GM18867 (cell line): Measurements from ENCODE around the gene RPGRIP1L.

ENCODE experiments used
- ATAC-seq: cut with Tn5 transposase; IDR thresholded peaks from one replicate; pipeline ENCODE4 v1.9.1; 2021; ENCODE audit warnings: mild to moderate bottlenecking, moderate library complexity; ENCODE audit not compliant: unreplicated experiment

The RPGRIP1L gene

DNA sequence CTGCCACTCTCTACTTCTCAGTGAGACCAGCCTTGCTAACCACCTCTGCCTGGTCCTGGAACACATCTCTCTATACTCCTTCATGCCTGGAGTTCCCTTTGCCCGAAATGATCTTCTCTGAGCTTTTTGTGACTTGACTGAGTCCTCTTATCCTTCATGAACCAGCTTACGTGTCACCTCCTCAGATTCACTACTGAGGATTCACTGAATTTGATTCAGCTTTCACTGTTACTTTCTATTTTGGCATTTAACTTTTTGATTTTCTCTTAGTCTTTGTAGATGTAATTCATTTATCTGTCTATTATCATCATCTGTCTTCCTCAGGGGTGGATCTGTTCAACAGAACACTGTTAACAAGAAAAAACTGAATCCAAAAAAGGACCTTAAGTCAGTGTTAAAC lies 95.6 kb downstream of the RPGRIP1L start:
- ATAC-seq, result no peak

DNA sequence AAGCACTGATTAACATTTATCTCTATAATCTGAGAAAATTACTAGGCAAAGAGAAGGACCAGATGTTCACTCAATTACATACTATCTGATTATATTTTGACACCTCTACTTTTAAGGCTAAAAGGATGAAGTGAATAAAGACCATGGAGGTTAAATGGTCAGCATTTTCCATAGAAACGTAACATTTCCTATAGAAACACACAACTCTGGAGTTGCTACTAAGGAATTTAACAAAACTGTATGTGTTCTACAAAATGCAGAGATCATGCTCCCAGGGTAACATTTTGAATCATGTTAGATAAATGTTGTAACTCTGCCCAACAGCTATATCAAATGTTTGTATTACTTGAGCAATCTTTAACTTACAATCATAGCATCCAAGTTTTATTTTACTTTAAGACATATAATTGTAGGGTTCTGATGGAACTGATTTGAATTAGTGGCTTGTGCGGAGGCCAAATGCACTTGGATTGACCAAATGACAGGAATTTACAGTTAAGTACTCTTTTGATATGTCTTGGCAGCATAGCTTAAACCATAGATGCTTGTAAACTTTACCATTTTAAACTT lies 97.7 kb downstream of the RPGRIP1L start:
- no peak for ATAC-seq

DNA sequence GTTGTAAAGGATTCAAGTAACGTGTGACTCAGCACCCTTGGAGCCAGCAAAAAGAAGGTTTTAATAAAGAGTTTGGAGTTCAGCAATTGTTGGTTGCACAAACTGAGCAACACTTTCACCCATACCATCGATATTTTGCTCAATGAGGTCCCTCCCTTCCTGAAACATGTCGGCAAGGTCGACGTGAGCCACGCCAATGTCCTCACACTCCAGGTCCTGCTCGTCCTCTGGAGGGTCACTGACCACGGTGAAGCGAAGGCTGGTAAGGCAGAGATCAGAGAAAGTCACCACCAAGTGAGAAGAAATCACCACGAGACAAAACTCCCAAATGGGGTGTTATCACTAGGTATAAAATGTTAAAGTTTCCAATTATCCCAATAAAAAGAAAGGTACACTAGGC lies 98.3 kb downstream of the RPGRIP1L start:
- no peak for ATAC-seq

DNA sequence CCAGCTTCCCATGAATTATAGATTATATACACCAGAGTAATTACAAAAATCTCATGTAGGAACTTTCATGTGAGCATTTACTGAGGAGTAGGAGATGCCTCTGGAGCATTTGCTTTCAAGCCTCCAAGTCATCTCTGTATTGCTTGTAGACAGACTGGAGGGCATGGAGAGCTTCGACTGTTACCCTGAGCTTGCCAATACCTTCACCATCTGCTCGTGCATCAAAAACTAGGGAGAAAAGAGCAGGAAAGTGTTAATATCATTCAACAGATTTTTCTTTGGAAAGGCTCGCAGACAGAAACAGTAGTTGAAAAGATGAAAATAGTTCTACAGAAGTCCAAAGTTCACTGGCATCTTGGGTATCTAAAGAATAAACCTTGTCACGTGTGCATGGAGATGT lies 101.7 kb downstream of the RPGRIP1L start:
- no peak for ATAC-seq

DNA sequence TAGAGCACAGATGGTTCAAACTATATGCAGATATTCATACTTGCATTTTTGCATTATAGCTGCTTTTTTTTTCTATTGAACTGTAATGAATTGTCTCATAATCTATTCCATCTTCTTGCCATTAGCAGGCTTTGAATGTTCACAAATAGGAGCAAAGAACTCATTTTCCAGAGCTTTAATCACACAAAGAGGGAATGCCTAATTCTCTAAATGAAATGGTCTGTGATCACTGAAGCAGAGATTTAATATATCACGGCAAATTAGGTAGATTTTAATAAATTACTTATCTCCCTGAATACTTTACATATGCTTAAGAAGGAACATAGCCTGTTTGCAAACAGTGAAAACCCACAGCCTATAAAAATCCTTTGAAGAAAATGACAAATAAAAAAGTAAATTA lies 103.0 kb downstream of the RPGRIP1L start:
- no peak for ATAC-seq

DNA sequence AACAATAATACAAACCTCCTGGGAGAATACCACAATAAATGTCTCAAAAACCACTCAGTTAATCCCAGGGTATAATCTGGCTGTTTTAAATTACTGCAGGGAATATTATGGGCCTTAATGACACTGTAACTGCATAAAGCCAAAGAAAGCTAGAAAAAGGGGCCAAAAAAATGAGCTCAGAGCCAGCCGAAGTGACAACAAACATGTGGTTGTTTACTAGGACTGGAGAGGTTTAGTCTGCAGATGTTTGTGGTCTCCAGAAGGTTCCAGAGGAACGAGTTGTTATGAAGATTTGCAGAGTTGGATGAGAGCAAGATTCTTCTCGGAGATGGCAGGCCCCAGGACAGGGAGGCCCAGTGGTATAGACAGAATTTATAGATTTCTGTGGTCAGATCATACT lies 103.5 kb downstream of the RPGRIP1L start:
- no peak for ATAC-seq

DNA sequence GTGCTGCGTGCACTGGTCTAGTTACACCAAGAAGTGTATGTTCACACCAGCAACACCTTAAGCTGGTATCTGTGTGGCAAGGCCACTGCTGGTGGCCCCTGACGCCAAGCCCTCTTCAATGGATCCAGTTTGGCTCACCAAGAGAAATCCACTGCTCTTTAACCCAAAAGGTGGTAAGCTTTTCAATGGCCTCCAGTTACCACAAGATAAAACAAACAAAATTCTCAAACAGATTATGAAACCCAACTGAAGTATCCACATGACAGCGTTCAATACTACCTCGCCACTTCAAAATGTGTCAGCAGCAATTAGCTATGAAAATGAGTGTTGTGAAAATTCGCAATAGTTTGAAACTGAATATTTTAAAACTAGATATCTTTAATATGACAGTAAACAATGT lies 104.1 kb downstream of the RPGRIP1L start:
- no peak for ATAC-seq

DNA sequence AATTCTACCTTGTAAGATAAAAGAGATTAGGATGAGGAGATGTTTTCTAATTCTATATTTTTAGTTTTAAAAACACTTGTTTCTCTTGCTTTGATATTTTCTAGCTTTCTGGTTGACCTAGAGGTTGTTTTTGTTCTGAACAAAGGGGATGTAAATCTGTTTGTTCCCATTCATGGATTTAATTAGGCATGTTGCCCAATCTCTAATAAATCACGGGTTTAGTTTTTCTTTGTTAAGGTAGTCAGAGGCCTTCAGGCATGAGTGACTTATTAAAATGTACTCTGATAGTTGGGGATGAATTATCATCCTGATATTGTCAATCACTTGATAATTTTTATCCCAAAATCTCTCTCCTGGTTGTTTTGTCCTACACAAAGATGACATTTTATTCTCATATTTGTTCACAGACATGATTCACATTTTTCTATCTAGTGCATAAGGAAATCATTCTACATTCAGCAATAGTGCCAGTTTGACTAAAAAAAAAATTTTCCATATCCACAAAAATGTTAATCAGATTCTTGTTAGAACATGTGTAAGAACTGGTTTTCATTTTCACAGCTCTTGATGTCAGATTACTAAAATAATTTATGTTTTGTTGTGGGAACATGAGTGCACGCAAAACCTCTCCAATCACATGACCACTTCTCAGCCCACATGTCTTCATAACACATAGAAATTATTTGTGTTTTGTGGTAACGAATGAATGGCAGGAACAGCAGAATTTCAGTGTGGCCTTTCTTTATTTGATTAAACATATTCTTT lies 105.0 kb downstream of the RPGRIP1L start:
- ATAC-seq, result no peak

DNA sequence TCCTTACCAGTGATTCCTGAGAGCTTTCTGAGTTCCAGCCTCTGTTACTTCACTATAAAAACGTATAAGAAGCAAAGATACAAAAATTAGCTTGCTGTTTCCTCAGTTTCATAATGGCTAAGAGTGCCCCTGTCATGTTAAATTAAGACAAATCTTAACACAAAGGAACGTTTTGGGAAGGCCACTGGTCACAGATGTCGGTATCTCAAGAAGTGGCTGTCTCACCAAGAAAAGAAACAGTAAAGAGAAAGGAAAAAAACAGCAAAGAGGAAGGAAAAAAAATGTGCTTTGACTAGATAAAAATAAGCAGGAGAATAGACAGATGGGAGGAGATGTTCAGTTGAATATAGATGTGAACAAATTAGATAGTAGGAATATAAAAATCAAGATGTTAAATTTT lies 105.9 kb downstream of the RPGRIP1L start:
- no peak for ATAC-seq

DNA sequence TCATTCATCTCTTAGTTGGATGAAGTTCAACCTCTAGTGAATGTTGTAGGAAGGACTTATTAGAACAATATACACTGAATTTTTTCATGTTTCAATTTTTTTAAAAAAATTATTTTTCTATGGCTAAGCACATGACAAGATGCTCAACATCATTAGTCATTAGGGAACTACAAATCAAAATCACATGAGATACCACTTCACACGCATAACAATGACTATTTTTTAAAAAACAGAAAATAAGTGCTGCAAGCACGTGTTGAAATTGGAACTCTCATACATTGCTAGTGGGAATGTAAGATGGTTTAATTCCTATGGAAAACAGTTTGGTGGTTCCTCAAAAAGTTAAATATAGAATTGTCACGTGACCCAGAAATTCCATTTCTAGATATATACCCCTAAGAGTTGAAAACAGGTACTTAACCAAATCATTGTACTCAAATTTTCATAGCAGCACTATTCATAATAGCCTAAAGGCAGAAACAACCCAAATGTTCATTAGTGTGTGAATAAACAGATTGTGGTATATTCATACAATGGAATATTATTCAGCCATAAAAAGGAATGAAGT lies 115.5 kb downstream of the RPGRIP1L start:
- no peak for ATAC-seq

DNA sequence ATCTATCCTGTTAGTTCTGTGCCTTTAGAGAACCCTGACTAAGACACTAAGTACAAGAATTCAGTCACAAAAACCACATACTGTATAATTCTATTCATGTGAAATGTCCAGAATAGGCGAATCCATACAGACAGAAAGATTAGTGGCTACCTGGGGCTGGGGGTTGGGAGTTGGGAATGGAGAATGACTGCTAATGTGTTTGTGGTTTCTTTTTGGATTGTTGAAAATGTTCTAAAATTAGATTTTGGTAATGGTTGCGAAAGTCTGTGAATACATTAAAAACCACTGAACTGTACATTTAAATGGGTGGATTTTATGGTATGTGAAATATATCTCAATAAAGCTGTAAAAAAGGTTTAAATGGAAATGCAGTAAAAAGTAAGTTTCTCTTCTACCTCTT lies 120.3 kb downstream of the RPGRIP1L start:
- no peak for ATAC-seq

DNA sequence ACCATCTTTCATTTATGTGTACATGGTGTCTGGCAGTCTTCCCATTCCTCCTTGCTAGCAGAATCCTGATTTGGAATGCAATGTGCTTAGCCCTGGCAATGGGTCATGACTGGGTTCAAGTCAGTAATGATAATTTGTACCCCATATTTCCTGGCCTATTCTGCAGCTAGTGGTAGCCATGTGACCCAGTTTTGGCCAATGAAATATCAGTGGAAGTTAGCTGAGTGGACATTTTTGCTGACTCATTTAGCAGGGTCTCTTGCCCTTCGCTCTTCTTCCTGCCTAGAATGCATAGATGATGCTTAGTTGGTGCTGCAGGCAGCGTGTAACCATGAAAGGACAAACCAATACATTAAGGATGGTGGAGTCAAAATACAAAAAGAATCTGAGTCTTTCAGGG lies 121.9 kb downstream of the RPGRIP1L start:
- no peak for ATAC-seq

DNA sequence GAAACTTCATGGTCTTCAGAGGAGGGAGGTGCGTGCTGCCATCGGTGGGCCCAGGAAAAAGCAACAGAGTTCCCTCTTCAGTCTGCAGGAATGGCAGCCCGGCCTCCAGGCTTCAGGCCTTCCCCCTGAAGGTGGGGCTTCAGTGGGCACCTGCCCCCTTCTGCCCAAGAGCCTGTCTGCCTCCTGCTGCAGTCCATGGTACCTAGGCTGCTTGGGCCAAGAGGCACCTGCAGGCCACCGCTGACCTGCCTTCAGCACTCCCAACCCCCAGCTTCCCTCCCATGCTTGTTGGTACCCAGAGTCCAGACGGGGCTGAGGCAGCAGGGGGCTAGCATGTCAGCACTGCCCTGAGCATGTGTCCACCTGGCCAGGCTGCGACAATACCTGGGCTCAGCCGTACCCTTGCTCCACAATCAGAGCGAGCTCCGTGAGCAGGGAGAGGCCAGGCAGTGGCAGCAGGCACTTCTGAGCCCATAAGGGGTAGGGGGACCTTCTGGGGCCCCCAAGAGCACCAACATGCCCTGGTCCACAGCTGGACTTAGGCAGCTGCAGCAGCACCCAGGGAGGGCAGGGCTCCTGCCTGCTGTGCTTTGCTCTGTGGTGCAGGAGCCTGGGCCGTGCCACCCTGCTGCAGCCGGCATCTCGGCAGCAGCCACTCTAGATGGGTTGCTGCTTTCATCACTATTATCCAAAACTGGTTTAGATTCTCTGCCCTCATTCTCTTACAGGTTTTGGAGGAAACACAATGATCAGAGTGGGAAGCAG lies 123.4 kb downstream of the RPGRIP1L start:
- no peak for ATAC-seq

DNA sequence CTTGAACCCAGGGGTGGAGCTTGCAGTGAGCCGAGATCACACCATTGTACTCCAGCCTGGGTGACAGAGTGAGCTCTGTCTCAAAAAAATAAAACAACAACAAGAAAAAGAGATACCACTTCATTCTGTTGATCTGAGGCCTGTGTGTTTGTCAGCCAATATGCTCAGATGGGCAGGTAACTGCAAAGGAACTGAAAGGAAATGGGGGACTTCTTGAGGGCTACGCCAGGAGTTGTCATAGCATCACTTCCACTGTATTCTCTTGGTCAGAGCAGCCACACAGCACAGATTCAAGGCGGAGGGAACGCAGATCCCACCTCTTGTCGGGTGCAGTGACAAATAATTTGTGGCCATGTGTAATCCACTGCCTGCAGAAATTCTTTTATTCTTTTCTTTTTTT lies 126.8 kb downstream of the RPGRIP1L start:
- ATAC-seq, result no peak

DNA sequence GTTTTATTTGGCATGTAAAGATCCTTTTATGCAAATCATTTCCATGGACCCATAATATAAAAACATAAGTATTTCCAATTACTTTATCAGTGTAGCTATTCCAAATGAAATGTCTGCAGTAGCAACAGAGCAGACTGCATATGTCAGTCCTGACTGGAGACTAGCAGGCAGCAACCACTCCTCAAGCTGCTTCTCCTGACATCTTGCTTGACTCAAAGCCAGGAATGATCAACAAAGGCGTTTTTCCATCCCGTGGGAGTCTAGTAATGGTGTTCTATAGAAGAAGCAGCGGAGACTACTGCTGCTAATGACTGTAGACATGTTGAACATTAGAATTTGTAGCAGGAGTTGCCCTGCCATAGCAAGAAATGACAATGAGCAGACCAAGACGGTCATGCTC lies 127.4 kb downstream of the RPGRIP1L start:
- no peak for ATAC-seq

DNA sequence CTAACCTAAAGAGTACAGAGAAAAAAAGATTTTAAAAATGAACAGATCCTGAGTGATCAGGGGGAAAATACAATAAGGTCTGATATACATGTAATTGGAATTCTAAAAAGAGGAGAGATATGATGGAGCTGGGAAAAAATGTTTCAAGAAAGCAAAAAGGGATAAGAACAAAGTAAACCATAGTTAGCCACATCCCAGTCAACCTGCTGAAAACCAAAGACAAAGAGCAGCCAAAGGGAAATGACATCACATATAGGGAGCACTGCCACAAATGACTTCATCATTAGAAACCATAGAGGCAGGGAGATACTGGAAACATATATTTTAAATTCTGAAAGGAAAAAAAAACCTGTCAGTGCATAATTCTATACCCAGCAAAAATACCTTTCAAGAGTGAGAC lies 131.9 kb downstream of the RPGRIP1L start:
- no peak for ATAC-seq

DNA sequence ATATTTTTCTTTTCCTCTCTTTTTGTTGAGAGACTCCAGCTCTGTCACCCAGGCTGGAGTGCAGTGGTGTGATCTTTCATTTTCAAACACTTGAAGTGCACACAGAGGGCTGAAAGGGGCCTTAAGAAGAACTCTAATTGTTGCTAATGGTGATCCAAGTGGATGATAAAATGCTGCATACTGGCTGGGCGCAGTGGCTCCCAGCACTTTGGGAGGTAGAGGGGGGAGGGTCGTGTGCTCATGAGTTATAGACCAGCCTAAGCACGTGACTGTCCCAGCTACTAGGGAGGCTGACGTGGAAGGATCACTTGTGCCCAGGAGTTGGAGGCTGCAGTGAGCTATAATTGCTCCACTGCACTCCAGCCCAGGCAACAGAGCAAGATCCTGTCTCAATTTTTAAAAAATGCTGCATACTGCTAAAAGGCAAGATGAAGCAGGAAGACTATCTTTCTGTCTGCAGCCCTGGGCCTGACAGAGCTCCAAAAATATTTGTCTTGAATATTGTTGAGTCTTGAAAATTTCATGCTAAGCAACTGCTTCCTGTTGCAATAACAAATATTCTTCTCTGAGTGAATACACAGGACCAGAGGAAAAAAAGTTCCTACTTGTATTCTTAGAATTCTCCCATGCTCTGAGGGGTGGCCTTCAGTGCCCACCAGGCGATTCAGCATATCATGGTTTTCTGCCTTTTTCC lies 137.0 kb downstream of the RPGRIP1L start:
- no peak for ATAC-seq

DNA sequence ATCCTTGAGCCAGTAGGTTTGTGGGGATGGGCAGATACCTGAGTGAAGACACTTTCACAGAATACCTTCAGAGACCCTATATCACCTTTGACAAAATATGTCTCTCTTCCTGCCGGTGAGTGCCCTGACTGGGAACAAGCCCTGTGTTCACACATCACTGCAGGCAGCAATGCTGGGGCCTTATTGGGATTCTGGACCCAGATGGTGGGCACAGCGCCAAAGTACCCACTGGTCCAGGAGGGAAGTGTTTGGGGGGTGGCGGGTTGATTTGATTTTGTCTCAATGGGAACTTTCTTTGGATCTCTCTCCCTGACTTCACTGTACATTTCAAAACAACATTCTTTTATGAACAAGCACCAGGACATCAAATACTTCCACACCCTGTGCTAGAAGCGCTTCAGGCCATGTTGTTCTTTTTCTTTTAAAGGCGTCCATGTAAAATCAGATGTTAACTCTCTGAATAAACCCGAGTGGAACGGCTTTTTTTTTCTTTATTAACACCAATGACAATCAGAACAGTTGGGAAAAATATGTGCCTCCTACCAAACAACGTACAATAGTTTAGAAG lies 138.3 kb downstream of the RPGRIP1L start:
- ATAC-seq, result no peak

DNA sequence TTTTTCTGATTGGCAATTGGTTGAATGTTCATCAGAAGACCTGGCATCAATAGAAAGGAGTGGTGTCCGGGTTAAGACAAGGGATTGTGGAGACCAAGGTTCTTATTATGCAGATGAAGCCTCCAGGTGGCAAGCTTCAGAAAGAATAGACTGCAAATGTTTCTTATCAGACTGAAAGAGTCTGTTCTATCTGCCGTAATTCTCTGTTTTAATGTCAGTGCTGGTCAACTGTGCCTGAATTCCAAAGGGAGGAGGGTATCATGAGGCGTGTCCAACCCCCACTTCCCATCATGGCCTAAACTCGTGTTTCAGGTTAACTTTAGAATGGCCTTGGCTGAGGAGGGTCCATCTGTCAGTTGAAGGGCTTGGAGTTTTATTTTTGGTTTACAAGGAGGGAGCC lies 140.2 kb downstream of the RPGRIP1L start:
- ATAC-seq, result no peak

DNA sequence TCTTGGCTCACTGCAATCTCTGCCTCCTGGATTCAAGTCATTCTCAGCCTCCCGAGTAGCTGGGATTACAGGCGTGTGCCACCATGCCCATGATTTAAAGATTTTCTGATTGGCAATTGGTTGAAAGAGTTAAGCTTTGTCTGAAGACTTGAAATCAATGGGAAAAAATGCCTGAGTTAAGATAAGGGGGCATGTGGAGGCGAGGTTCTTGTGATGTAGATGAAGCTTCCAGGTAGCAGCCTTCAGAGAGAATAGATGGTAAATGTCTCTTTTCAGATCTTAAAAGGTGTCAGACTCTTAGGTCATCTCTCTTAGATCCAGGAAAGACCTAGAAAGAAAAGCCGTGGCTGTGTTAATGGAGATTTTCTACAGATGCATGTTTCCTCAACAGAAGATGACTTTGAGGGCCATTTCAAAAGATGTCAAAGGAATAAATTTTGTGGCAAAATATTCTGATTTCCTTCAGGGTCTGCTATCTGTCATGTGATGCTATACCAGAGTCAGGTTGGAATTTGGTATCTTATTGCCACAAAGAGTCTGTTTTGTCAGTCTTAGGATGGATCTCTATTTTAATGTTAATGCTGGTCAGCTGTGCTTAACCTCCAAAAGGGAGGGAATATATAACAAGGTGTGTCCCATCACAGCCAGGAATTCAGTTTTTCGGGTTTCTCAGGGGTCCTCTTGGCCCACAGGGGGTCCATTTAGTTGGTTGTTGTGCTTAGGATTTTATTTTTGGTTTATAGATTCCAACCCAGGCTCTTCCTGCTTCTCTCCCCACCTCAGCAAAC lies 142.4 kb downstream of the RPGRIP1L start:
- no peak for ATAC-seq
